Activated CD8-positive, alpha-beta memory T cell treated with anti-CD3 and anti-CD28 coated beads, Interleukin-2, amount 50 U/mL, for 1 hour (primary cell): ENCODE data around the gene TMEFF2.

Source experiments
- DNase-seq: peaks from one replicate; pipeline ENCODE4 v3.0.0-alpha.2; 2020; ENCODE audit errors: extremely low read depth

Gene TMEFF2

GRCh38 chr2:192068966-192069365 lies 125.8 kb downstream of the TMEFF2 start:
- DNase-seq: no peak

GRCh38 chr2:192067631-192068030 lies 127.1 kb downstream of the TMEFF2 start:
- DNase-seq: no peak

GRCh38 chr2:192064459-192064858 lies 130.3 kb downstream of the TMEFF2 start:
- no peak for DNase-seq

DNA sequence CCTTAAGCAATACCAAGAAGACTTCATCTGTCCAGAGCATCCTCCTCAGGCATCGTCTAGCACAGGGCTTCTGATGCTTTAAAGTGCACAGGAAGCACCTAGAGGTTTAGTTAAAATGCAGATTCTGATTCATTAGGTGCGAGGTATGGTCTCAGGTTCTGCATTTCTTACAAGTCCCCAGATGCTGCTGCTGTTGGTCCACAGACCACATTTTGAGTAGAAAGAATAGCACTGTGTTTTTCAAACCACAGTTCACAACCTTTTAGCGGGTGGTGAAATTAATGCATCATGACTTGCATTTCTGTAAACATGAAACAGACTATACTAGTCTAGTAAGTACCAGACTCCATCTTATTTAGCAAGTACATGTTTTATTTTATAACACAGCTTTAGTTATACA lies 134.6 kb downstream of the TMEFF2 start:
- no peak for DNase-seq

GRCh38 chr2:192059266-192059665 lies 135.5 kb downstream of the TMEFF2 start:
- no peak for DNase-seq

DNA sequence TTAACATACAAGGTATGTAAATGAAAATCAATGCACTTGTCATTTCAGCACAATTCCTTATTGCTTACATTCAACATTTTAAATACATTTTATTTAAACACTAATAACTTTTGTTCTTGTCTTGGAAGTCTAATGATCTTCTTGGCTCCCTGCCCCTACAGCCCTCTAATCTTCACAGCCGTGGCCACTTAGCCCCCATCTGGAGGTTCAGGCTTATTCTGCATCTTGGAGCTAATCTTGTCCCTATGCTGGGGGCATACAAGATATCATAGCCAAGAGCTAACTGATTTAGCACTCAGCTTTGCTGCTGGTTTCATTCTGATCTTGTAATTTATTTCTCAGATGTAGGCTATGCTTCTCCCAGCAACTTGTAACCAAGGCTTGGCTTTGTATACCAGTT lies 140.8 kb downstream of the TMEFF2 start:
- DNase-seq: no peak

GRCh38 chr2:192051533-192051932 lies 143.2 kb downstream of the TMEFF2 start:
- DNase-seq: no peak

GRCh38 chr2:192049362-192049761 lies 145.4 kb downstream of the TMEFF2 start:
- DNase-seq: no peak

DNA sequence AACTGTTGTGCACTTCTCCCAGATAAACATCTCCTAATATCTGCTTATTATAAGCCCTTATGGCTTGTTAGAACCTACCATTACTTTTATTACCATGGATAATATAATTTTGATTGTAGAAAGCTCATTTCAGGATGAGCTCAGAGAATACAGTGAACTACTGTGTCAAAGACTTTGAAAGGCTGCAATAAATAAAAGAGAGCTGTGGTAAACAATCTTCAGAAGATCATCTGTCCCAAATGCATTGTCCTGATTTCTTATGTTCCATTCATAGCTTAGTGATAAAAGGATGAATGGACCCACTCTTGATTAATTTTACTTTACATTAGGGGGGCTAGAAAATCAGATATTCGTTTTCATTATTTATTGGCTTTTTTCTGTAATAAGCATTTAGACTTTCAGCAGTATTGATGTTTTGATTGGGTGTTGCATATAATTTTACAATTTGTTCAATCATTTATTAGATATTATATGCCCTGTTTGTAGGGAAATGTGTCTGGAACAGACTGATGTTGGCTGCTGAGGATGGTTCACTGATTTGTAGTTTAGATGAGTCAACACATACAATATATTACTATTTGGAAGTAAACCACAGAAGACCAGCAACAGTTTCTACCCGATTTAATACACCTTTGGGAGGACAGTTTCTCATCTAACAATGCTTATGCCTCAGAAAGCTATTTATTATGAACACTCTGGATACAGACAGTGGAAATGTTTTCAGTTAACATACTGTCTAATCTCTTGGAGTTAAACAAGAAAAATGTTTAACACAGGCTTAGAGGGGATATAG lies 147.2 kb downstream of the TMEFF2 start:
- DNase-seq: no peak

DNA sequence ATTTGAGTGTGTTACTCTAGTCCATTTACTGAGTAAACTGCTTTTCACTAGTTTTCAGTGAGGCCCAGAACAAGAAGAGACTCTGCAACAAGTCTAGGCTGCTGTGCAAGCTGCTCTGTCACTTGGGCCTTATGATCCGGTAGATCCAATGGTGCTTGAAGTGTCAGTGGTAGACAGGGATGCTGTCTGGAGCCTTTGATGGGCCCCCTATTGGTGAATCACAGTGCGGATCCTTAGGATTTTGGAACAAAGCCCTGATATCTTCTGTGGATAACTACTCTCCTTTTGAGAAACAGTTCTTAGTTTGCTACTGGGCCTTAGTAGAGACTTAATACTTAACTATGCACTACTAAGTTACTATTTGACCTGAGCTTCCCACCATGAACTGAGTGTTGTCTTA lies 150.2 kb downstream of the TMEFF2 start:
- DNase-seq: no peak

GRCh38 chr2:192043216-192043870 lies 151.4 kb downstream of the TMEFF2 start:
- no peak for DNase-seq

GRCh38 chr2:192042126-192042525 lies 152.6 kb downstream of the TMEFF2 start:
- no peak for DNase-seq

GRCh38 chr2:192038110-192038509 lies 156.6 kb downstream of the TMEFF2 start:
- no peak for DNase-seq

DNA sequence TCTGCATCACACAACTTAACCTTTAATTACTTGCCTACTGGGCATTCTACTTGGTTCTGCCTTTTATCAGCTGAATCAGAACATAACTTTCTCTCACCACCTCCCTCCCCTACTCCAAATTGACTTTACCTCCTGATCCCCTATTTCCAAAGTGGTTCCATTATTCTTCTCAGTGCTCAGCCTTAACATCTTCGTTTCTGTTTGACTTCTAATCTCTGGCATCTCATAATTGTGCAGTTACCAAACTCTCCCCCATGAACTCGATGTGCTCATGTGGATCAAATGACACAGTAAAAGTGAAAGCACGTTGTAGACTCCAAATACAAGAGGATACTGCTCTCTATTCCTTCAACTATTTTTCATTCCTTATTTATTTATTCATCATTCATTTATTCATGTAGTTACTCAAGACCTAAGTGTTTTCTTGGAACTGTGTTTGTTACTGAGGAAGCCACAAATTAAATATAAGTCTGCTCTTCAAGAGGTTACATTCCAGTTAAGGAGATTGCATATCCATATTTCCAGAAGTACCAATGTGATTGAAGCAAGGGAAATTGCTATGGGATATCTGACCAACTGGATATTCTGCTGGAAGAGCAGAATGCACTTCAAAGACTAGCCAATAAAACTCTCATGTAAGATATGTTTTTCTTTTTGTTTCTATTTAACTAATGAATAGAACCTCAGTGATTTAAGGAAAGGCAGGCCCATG lies 158.8 kb downstream of the TMEFF2 start:
- no peak for DNase-seq

- DNase-seq: no peak
These were observed 163.9 kb downstream of the TMEFF2 start for GRCh38 chr2:192030856-192031255.

DNA sequence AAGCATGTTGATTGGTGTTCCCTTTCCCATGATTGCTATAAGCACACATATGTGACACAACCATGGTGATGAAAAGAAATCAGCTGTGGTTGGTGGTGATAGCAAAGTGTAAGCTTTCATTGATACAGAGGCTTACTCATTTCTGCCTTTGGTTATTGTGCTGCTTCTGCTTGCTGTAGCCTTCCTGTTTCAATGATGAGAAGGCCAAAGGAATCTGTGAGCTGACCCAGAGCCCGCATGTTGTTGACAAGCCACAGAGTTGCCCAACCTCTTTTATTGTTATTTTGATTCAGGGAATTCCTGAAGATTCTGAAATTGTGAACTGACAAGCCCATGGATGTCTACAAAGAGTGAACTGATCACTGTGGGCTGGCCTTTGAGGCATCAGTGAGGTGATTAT lies 164.4 kb downstream of the TMEFF2 start:
- DNase-seq: no peak

DNA sequence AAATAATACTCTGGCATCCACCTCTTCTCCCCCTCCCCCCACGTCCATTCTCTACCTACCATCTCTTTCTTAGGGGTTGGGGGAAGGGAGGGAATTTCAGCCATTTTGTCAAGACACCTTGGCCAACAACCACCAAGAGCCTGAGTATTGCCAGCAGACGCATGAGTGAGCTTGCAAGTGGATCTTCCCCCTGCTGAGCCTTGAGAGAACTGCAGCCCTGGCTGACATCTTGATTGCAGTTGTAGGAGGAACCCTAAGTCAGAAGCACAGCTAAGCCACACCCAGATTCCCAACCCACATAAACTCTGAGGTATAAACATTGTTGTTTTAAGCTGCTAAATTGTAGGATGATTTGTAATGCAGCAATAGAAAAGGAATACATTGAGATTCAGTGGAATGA lies 165.6 kb downstream of the TMEFF2 start:
- no peak for DNase-seq

- no peak for DNase-seq
These were observed 168.0 kb downstream of the TMEFF2 start for GRCh38 chr2:192026825-192027120.

DNA sequence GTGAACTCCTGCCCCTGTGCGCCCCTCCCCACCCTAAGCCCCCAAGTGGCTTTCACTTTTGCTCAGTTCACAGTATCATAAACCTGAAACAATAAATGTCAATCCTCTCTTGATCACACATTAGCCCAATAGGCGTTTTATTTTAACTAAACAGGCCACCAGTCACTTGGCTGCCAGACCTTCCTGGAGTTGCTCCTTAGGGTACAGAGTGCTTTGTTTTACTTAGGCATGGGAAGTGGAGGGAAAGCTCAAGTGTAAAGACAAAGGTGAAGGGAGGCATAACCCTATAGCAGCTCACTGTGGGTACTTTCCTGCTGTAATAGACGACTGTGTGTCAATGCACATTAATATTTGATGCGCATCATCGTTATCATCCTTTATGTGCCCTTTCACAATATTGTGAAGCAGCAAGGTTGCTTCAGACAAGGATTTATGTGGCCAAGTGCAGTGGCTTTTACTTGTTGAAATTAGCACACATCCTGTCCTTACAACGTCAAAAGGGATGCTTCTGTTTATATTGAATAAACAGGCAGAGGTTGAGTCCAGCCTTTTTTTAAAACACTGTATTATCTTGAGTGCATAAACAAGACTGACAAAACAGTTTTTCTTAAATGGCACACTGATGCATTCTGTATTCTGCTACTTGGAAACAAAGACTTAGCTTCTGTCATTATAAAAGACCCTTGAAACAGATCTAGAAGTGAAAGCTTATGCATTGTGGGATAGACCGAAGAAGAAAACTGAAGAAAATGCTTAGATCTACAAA lies 168.5 kb downstream of the TMEFF2 start:
- DNase-seq: no peak

DNA sequence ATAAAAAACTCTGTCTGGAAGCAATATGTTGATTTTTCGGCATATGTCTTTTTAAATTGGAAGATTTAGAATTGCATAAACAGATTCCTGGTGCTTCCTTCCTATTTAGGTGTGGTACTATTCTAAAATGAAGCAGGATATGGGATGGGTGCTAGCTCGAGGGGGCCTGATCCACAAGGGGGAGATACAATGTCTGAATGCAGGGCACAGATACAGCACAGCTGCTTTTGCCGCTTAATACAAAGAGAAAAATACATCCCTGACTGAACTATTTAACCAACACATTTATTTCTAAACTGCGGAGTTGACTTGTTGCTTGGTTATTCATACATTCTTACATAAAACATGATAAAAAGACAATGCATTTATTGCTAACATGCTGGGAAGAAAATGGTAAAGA lies 169.1 kb downstream of the TMEFF2 start:
- no peak for DNase-seq

- DNase-seq: no peak
These were observed 171.7 kb downstream of the TMEFF2 start for GRCh38 chr2:192023006-192023405.

GRCh38 chr2:192017844-192018243 lies 176.9 kb downstream of the TMEFF2 start:
- no peak for DNase-seq
